ENCODE results near the gene PPP2R3B.
"Not testable (repeated sequence)": the region's sequence is repeated elsewhere in the genome, so short reads cannot be mapped to it uniquely, and the experiment has no call there.

DNA sequence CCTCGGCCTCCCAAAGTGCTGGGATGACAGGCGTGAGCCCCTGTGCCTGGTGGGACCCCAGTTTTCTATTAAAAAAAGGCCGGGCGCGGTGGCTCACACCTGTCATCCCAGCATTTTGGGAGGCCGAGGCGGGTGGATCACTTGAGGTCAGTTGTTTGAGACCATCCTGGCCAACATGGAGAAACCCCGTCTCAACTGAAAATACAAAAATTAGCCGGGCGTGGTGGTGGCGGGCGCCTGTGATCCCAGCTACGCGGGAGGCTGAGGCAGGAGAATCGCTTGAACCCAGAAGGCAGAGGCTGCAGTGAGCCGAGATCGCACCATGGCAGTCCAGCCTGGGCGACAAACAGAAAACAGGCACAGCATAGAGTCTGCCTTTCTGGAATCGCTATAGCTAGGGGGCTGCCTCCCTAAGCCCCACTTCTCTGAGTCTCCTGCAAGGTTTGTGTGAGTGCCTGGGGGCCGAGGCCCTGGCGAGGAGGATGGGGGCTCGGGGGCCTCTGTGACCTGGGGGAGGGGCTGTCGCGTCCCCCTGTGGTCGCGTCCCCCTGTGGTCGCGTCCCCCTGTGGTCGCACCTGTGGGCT lies 56.5 kb downstream of the PPP2R3B start:
- TF ChIP-seq POLR2A, POLR2AphosphoS5 (IDR thresholded peaks at IDR 0.05): not testable (repeated sequence)
- TF ChIP-seq, protein P1, sequence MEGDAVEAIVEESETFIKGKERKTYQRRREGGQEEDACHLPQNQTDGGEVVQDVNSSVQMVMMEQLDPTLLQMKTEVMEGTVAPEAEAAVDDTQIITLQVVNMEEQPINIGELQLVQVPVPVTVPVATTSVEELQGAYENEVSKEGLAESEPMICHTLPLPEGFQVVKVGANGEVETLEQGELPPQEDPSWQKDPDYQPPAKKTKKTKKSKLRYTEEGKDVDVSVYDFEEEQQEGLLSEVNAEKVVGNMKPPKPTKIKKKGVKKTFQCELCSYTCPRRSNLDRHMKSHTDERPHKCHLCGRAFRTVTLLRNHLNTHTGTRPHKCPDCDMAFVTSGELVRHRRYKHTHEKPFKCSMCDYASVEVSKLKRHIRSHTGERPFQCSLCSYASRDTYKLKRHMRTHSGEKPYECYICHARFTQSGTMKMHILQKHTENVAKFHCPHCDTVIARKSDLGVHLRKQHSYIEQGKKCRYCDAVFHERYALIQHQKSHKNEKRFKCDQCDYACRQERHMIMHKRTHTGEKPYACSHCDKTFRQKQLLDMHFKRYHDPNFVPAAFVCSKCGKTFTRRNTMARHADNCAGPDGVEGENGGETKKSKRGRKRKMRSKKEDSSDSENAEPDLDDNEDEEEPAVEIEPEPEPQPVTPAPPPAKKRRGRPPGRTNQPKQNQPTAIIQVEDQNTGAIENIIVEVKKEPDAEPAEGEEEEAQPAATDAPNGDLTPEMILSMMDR (IDR thresholded peaks at IDR 0.05): not testable (repeated sequence)
